ENCODE data around the gene GULP1.
A peak's percentile ranks its signal among the peaks of the same experiment; 100 is the strongest.

- TF ChIP-seq USF2 (CRISPR knock-in tag; IDR thresholded peaks at IDR 0.05) (no peak), NFYB (CRISPR knock-in tag; conservative IDR thresholded peaks at IDR 0.05; ENCODE audit: low read depth) (no peak), CTCF (IDR thresholded peaks at IDR 0.05) (peak; percentile 64), MAX (CRISPR knock-in tag; IDR thresholded peaks at IDR 0.05) (no peak)
Observed at GRCh38 chr2:188524519-188525113, 232.9 kb downstream of the GULP1 start.

Measured in WTC11 (cell line).